Choroid plexus epithelial cell (primary cell): Measurements from ENCODE around the gene FAM47C.
A peak's percentile ranks its signal among the peaks of the same experiment; 100 is the strongest.
"Not testable (repeated sequence)": the region's sequence is repeated elsewhere in the genome, so short reads cannot be mapped to it uniquely, and the experiment has no call there.

Experiments
- DNase-seq: peaks from one replicate; pipeline ENCODE4 v3.0.0-alpha.2; 2010; ENCODE audit warnings: low read depth
- H3K4me3 ChIP-seq: 2 replicates; pipeline ENCODE4 v1.5.1; 2011; ENCODE audit warnings: low read depth, mild to moderate bottlenecking, control low read depth, low read length, moderate library complexity
- TF ChIP-seq, protein P1 (sequence below): conservative IDR thresholded peaks from 2 replicates; pipeline ENCODE4 v1.5.1; 2011; ENCODE audit warnings: low read depth, mild to moderate bottlenecking, control low read depth, inconsistent platforms, low read length, moderate library complexity

The FAM47C gene

DNA sequence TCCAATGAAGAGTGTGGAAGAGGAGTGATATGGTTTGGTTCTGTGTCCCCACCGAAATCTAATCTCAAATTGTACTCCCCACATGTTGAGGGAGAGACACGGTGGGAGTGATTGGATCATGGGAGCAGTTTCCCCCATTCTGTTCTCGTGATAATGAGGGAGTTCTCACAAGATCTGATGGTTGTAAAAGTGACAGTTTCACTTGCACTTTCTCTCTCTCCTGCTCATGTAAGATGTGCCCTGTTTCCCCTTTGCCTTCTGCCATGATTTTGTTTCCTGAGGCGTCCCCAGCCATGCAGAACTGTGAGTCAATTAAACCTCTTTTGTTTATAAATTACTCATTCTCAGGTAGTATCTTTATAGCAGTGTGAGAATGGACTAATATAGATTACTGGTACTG lies 39.6 kb downstream of the FAM47C start:
- TF ChIP-seq, protein P1, sequence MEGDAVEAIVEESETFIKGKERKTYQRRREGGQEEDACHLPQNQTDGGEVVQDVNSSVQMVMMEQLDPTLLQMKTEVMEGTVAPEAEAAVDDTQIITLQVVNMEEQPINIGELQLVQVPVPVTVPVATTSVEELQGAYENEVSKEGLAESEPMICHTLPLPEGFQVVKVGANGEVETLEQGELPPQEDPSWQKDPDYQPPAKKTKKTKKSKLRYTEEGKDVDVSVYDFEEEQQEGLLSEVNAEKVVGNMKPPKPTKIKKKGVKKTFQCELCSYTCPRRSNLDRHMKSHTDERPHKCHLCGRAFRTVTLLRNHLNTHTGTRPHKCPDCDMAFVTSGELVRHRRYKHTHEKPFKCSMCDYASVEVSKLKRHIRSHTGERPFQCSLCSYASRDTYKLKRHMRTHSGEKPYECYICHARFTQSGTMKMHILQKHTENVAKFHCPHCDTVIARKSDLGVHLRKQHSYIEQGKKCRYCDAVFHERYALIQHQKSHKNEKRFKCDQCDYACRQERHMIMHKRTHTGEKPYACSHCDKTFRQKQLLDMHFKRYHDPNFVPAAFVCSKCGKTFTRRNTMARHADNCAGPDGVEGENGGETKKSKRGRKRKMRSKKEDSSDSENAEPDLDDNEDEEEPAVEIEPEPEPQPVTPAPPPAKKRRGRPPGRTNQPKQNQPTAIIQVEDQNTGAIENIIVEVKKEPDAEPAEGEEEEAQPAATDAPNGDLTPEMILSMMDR = no peak
- DNase-seq = no peak
- no peak overlapping the region for H3K4me3 ChIP-seq

DNA sequence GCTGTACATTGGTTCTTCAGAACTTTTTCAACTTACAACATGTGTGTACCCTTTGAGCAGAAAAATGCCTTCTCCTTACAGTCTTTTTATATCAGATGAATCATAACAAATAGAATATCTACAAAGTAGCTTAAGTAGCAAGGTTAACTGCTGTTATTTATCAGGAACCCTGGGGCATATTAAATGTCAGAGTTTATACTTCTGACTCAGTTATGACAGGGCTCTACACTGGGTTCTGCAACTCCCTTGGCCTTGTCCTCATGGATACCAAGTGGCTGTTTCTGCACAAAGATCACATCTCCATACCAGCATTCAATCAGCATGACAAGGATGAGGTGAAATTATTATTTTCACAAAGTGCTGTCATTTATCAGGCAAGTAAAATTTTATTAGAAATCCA lies 49.4 kb downstream of the FAM47C start:
- not testable (repeated sequence) for H3K4me3 ChIP-seq, DNase-seq

DNA sequence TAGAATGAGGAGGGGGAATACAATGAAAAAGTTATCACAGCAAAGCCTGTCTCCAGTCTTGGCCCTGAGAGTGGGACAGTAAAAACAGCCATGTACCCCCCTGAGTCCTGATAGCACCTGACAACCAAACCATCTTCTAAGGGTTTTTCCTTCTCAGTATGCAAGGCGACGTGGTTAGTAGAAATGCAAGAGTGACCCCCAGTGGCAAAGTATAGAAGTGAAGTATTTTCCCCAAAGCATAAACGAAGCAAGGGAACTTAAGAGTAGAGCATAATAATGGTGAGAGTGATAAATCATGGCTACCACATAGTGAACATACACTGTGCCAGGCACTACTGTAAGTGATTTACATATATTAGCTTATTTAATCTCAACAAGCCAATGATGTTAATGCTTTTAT lies 52.8 kb downstream of the FAM47C start:
- TF ChIP-seq, protein P1 = peak; percentile 60
- peak; percentile 68 for DNase-seq
- no peak overlapping the region for H3K4me3 ChIP-seq
